ENCODE data around the gene HNRNPF. TPM values are rescaled to one million over a fixed set of nuclear protein-coding genes. Genes with fewer than 3 reads are reported as not detected.

The HNRNPF gene
- total RNA-seq, 1 donor from 2014 or later = 351 TPM

- Histone ChIP-seq H3K27me3 (ENCODE audit: control insufficient read depth, insufficient read depth, low read length) (no peaks in the 10 kb centered on the region), H3K4me3 (ENCODE audit: low read depth, low read length) (no peak overlapping the region), H3K36me3 (ENCODE audit: control insufficient read depth, insufficient read depth, low read length) (peaks cover 36% of the 10 kb centered on the region)
- no peak for DNase-seq (ENCODE audit: low read depth)
- no peak for FAIRE-seq
- TF ChIP-seq CTCF (IDR thresholded peaks at IDR 0.05; ENCODE audit: insufficient read depth, low read length, severe bottlenecking) = no peak
Measured at GRCh38 chr10:43391496-43391895, 17.5 kb downstream of the HNRNPF start.

GRCh38 chr10:43390759-43391158 is 18.2 kb downstream of the HNRNPF start:
- Histone ChIP-seq H3K27me3 (ENCODE audit: control insufficient read depth, insufficient read depth, low read length) (no peaks in the 10 kb centered on the region), H3K36me3 (ENCODE audit: control insufficient read depth, insufficient read depth, low read length) (peaks cover 36% of the 10 kb centered on the region), H3K4me3 (ENCODE audit: low read depth, low read length) (no peak overlapping the region)
- DNase-seq (ENCODE audit: low read depth) (peak; percentile 22), FAIRE-seq (no peak)
- TF ChIP-seq CTCF (IDR thresholded peaks at IDR 0.05; ENCODE audit: insufficient read depth, low read length, severe bottlenecking) = peak; percentile 49

- H3K27me3 ChIP-seq (ENCODE audit: control insufficient read depth, insufficient read depth, low read length) = no peaks in the 10 kb centered on the region
- TF ChIP-seq CTCF (IDR thresholded peaks at IDR 0.05; ENCODE audit: insufficient read depth, low read length, severe bottlenecking) = no peak
- FAIRE-seq (no peak), DNase-seq (ENCODE audit: low read depth) (no peak)
- H3K4me3 ChIP-seq (ENCODE audit: low read depth, low read length) = no peak overlapping the region
- H3K36me3 ChIP-seq (ENCODE audit: control insufficient read depth, insufficient read depth, low read length) = peaks cover 36% of the 10 kb centered on the region
Measured at GRCh38 chr10:43390333-43390732, 18.7 kb downstream of the HNRNPF start.

- peaks cover 36% of the 10 kb centered on the region for H3K36me3 ChIP-seq (ENCODE audit: control insufficient read depth, insufficient read depth, low read length)
- no peak for TF ChIP-seq CTCF (IDR thresholded peaks at IDR 0.05; ENCODE audit: insufficient read depth, low read length, severe bottlenecking)
- FAIRE-seq = no peak
- no peak overlapping the region for H3K4me3 ChIP-seq (ENCODE audit: low read depth, low read length)
- no peaks in the 10 kb centered on the region for H3K27me3 ChIP-seq (ENCODE audit: control insufficient read depth, insufficient read depth, low read length)
- DNase-seq (ENCODE audit: low read depth) = no peak
Measured at GRCh38 chr10:43389867-43390266, 19.1 kb downstream of the HNRNPF start.

- Histone ChIP-seq H3K4me3 (ENCODE audit: low read depth, low read length) (no peak overlapping the region), H3K27me3 (ENCODE audit: control insufficient read depth, insufficient read depth, low read length) (no peaks in the 10 kb centered on the region), H3K36me3 (ENCODE audit: control insufficient read depth, insufficient read depth, low read length) (peaks cover 26% of the 10 kb centered on the region)
- DNase-seq (ENCODE audit: low read depth) (no peak), FAIRE-seq (no peak)
- TF ChIP-seq CTCF (IDR thresholded peaks at IDR 0.05; ENCODE audit: insufficient read depth, low read length, severe bottlenecking) = no peak
Measured at GRCh38 chr10:43387678-43388032, 21.3 kb downstream of the HNRNPF start.

GRCh38 chr10:43386981-43387677 is 21.9 kb downstream of the HNRNPF start:
- FAIRE-seq (no peak), DNase-seq (ENCODE audit: low read depth) (no peak)
- H3K27me3 ChIP-seq (ENCODE audit: control insufficient read depth, insufficient read depth, low read length) = no peaks in the 10 kb centered on the region
- no peak overlapping the region for H3K4me3 ChIP-seq (ENCODE audit: low read depth, low read length)
- no peak for TF ChIP-seq CTCF (IDR thresholded peaks at IDR 0.05; ENCODE audit: insufficient read depth, low read length, severe bottlenecking)
- peaks cover 24% of the 10 kb centered on the region for H3K36me3 ChIP-seq (ENCODE audit: control insufficient read depth, insufficient read depth, low read length)

Data from bronchial epithelial cell (primary cell).